Glomerular visceral epithelial cell (primary cell): Measurements from ENCODE around the gene RPL27A.
A peak's percentile ranks its signal among the peaks of the same experiment; 100 is the strongest.

Experiments
- DNase-seq: peaks from one replicate; pipeline ENCODE4 v3.0.0-alpha.2; 2016; ENCODE audit errors: extremely low spot score

Gene RPL27A

DNA sequence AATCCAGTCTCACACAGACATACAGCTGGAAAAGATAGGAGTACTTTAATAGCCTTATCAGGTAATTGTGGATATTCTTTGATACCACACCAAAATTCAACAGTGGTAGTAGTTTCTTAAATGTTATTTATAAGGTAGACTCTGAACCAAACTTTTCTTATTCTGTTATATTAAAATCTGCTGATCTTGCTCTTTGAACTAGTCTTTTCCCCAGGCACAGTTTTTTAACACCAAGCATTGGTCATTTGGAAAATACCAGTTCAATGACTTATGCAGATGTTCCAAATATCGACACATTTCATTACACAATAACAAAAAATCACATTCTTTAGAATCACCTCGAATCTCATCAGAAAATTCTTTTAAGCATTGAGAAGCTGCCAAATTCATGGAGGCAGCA, 7.7 kb upstream of the RPL27A start:
- no peak for DNase-seq

DNA sequence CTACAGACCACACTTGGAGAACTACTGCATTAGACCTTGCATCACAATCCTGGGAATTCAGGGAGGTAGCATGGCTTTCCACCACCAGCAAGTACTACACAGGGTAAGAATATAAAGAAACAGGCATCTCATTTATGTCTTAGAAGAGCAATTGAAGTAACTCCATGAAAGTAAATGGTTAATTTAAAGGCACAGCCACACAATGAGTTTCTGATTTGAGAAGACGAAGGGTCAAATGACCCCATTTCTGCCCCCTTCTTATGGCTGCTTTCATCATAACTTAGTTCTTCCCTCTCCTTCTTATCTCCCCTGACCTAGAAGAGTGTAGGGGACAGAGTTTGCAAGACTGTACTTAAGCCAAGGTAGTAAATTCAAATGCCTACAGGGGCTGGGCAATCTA, 6.1 kb upstream of the RPL27A start:
- DNase-seq, result no peak

DNA sequence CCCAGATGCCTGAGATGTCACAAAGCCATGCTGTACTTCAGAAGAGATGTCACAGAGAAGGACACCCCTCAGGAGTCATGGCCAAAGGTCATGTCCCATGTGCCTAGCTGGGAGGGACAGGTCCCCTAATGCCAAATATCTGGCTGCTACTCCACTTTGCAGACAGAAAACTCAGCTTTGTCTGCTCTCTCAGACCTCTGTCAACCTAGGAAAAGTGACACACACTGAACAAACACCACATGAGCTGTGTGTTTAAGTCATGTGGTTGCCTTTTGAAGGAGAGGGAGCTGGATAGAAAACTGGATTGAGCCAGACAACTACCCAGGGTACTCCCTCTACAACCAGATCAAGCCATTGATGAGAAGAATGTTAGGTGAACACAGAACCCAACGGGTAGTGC, 3.6 kb upstream of the RPL27A start:
- DNase-seq, result no peak

DNA sequence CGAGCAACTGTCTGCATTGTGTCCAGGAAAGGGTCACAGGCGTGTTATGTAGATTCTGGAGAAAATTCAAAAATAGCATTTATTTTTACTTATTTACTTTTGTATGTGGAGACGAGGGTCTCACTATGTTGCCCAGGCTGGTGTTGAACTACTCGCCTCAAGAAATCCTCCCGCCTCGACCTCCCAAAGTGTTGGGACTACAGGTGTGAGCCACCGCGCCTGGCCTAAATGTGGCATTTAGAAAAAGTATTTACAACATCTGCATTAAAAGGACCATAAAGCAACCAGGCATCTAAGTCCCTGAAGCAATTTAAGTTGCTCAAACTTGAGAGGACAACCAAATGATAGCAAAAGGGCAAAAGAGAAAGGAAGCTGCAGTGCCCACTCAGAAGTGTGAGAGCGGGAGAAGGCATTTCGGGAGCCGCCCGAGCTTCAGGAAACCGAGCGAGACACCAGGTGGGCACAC, 722 bp upstream of the RPL27A start:
- DNase-seq, result no peak

DNA sequence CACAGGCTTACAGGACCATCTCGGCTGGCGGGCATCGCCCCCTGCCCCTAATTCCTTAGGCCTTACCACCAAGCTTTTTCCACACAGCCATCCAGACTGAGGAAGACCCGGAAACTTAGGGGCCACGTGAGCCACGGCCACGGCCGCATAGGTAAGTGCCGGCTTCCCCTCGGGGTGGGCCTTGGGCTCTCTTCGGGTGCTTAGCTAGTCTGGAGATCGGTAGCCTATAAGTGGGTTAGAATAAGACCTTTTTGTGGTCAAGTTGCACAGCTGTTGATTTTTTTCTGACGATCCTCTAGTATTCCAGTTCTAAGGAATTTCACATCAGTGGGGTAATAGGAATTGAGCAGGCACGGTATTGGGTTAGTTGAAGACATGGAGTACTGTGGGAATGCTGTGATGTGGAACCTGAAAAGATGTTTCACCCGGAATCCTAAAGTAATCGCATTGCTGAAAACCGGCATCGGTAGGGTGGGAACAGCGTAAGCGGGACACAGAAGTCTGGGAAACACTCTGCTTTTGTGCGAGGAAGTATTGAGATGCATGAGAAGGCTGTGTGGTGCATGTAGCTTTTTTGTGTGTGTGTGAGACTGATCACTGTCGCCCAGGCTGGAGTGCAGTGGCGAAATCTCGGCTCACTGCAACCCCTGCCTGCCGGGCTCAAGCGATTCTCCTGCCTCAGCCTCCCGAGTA, 669 bp downstream of the RPL27A start:
- no peak for DNase-seq

DNA sequence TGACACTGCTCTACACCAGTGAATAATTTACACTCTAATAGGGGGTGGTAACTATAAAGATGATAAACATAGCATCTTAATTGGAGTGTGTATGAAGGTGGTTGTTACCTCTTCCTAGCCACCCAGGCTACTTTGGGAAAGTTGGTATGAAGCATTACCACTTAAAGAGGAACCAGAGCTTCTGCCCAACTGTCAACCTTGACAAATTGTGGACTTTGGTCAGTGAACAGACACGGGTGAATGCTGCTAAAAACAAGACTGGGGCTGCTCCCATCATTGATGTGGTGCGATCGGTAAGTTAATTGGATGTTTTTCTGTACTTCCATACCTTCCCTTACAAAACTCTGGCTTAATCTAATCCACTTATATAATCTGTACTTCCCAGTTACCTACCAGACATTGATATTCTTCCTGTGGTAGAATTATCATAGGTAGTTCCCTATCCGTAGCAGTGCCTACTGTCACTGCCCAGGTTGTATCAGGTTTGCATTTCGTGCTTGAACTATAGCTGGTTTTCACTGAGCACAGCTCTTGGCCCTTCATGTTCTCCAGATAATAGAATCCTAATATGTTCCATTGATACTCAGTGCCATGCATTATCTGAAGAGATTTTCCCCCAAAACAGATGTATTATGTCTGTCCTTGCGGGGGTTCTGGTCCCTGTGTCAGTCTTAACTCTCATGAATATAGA, 2.2 kb downstream of the RPL27A start:
- no peak for DNase-seq

DNA sequence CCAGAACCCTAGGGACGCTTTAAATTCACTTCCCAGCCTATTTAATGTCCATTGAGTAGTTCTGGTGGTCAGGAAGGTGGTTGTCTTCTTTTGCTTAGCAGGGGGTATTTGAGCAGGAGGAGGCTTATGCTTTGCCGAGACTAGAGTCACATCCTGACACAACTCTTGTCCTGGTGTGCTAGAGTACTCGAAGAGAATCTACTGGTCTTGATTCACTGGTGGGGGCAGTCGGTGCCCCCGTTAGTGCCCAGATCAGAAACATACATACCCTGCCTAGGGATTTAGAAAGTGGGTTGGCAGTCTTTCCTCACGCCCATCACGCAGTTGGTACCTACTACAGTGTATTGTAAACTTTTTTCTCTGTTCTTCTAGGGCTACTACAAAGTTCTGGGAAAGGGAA, 2.7 kb downstream of the RPL27A start:
- no peak for DNase-seq

DNA sequence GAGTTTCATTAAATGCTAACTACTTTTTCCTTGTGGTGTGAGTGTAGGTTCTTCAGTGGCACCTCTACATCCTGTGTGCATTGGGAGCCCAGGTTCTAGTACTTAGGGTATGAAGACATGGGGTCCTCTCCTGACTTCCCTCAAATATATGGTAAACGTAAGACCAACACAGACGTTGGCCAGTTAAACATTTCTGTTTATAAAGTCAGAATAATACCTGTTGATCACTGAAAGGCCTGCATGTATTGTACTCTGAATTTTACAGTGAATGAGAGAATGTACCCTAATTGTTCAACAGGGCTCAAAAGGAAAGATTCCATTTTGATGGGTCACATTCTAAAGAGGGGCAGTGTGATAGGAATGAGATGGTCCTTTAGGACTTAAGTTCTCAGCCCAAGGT, 3.2 kb downstream of the RPL27A start:
- DNase-seq, result no peak

DNA sequence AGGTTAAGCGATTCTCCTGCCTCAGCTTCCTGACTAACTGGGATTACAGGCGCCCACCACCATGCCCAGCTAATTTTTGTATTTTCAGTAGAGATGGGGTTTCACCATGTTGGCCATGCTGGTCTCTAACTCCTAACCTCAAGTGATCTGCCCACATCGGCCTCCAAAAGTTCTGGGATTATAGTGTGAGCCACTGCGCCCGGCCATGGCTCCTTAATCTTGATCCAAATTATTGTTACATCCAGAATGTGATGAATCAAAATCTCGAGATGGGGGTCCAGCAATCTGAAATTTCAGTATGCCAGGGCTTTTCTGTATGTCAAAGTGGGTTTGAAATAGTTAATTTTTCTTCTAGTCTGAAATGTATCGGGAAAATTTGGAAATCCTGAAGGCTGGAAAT, 3.7 kb downstream of the RPL27A start:
- DNase-seq, result no peak

DNA sequence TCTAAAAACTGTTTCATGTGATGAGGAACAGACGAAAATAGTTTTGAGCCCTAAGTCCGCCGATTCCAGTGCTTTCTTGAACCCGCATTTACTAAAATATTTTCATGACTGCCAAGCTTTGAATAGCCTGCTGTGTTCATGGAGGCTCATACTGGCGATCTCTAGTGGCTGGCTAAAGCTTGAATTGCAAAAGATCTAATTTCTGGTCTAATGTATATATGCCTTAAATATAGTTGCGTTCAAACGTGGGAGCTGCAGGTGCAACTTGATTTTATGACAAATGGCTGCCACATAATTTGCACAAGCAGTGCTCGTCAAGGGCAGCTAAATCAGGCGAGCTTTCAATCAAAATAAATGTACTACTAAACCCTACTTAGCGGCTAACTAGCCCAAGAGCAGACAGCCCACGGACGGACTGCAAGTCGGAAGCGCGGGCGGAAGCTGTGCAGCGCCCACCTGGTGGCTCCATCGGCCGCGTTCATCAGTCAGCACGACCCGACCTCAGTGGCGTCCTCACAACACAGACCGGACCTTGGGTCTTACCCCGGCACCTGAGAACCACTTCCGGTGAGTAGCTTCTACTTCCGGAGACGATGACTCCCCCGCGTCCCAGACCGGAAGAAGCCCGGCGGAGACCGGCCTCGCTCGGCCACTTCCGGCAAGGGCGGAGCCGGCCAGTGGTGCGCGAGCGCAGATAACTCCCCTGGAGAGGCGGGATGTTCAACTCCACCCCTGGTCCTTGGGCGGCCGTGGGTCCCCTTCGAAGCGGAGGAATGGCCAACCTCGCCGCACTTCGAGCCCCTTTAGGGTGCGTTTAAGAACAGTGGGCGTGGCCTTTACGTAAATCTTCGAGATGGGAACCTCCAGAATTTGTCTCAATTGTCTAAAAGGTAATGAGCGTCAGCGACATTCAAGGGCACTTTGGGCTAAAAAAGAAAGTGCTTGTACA, 6.1 kb downstream of the RPL27A start:
- DNase-seq, result peak; percentile 98

DNA sequence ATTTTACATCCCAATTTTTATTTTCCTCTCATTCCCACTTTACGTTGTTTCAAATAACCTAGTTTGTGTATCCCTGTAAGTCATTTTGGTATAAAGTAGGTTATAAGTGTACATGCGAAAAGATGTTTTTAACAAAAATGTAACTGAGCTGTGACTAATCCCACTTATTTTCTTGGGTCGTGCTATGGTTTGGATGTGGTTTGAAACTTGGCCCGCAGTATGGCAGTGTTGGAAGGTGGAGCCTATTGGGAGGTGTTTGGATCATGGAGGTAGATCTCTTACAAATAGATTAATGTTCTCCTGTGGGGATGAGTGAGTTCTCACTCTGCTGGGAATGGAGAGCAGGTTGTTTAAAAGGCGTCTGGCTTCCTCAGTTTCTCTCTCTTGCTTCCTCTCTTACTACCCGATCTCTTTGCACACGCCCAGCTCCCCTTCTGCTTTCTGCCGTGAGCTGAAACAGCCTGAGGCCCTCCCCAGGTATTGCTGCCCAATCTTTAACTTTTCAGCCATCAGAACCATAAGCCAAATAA, 7.2 kb downstream of the RPL27A start:
- no peak for DNase-seq

DNA sequence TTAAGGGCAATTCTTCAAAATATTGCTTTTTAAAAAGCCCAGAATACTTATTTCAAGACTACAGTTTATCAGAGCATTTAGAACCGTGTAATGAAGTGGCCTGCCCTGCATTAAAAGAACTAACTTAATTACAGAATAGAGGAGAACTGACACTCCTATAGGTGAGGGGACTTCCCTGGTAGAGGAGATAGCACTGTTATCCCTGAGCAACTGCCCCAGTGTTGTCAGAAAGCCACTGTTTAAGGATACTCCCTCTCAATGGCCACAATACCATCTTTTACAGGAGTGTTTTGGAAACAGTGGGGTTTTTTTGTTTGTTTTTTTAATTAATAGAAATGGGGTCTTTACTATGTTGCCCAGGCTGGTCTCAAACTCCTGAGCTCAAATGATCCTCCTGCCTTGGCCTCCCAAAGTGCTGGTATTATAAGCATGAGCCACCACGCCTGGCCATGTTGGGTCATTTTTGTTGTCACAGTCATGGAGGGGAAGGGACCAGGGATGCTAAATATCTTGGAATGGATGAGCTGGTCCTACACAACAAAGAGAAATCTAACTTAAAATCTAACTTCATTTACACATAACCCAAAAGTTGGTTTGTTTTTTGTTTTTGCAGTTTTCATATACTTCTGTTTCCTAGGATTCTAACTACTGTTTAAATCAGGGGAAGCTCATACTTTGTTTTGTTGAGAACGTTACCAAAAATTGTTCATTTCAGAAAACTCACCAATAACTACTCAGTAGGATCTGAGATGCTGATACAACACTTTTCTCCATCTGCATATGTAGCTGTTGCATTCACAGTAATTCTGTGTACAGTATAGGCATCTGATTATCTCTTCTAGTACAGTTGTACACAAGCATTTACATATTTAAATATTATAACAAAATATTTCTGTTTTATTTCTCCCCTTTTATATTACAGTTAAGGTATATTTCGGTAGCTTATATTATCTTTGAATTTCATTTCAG, 8.1 kb downstream of the RPL27A start:
- DNase-seq, result no peak

DNA sequence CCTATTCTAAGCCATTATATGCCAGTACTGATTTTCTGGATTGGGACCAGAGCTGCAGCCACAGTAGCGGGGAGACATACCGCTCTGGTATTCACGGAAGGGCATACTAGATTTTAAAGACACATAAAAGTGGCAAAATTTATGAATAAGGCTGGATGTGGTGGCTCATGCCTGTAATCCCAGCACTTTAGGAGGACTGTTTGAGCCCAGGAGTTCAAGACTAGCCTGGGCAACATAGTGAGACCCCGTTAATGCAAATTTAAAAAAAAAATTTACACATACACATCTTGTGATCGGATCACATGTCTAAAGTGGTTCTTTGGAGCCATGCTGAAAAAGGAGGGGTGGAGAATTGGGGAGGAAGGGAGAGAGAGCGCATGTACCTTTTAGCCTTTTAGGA, 9.0 kb downstream of the RPL27A start:
- no peak for DNase-seq

DNA sequence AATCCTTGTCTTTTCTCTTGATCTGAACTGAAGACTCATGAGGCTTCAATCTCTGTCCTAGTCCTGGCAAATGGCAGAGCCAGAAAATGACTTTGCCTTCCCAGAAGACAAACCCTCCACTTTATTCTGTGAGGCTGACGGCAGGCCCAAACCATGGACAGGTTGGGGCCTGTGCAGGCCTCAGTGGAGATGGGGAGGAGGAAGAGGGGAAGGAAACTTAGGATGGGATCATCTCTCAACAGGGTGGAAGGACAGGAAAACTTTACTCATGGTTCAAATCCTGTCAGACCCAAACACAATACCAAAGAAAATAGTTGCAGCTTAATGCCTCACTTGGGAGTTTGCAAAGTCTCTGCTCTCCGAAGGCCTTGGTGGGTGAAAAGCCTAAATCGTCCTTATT, 9.8 kb downstream of the RPL27A start:
- no peak for DNase-seq

DNA sequence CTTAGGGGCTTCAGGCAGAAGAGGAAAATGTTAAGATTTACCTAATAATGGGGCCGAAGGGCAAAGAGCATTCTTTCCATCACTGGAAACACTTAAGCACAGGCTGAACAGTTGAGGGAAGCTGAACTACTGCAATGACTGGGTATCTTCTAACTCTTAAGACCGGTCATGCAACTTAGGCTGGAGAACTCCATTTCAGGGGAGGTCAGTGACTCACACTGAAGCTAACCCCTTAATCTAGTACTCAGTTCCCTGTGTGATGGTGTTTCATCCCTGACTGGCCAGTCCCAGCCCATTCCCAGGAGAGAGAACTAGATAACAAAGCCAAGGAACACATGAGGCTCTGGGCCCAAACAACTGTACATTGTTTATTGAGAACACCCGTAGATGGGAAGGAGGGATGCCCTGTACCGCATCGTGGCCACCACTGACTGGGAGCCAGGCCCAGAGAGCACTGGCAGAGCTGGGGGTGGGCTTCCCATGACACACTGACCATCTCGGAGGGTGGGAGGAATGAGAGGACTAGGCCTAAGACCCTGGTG, 10.5 kb downstream of the RPL27A start:
- no peak for DNase-seq

DNA sequence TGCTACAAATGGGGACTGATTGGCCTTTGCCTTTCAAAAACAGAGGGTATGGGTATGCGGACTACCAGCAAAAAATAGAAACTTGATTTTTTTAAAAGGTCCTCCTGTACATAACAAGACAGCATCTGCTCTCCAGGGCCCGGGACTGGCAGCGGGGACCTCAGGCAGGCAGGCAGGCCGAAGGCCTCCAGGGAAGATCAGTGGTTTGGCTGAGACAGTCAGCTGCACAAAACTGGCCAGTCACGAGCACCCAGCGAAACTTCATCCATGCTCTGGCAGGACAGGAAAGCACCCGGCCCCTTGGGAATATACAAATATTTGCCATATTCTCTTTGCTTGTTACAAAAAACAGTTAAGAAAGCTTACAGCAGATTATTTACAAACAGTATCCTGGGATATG, 11.0 kb downstream of the RPL27A start:
- DNase-seq, result no peak

DNA sequence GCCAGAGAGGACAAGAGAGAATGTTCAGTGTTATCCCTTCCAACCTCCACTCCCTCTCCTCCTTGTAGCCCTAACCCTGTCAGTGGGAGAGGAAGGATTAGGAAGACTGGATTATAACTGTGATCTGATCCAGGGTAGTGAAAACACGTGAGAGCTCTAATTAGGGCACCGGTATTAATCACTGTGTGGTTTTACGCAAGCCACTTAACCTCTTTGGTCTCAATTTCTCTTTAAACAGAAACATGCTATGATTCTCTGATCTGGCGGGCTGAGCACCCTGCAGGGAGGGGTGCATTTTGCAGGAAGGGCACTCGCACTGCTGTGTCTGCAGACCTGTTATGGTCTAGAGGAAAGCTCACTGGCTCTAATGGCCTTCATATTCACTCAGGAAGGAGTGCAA, 11.5 kb downstream of the RPL27A start:
- no peak for DNase-seq

DNA sequence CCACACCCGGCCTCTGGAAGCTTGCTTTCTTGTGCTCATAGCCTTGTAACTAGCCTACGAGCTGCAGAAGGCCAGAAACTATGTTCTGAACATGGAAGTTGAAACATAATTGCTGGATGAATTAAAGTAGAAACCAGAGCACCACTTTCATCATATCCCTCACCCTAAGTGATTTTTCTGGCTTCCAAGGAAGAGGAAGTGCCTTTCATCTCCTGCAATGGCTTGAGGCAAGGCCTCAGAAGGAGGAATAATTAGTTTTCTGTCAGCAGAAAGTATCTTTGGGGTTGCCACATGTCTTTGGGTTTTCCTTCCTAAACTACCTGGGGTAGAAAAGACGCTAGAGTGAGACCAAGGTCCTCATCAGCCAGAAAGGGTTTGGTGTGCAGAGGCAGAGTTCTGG, 14.5 kb downstream of the RPL27A start:
- no peak for DNase-seq

DNA sequence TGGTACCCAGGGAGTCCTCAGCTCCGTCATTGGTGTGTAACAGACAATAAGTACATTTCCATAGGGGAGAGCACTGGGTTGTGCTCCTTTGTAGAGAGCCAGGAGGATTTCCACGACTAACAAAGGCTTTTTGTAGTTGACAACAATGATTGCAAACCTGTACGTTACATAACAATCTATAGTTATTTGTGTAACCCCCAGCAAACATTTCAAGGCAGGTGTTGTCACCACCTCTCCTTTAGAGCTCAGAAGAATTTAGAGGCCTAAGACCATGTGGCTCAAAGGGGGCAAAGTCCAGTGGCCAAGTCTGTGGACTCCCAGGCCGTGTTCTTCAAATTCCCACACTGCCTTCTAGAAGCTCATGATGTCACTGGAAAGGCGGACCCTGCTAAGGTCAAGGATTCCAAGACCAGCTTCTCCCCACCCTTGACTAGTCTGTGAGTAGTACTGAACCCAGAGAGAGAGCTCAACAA, 15.8 kb downstream of the RPL27A start:
- no peak for DNase-seq

DNA sequence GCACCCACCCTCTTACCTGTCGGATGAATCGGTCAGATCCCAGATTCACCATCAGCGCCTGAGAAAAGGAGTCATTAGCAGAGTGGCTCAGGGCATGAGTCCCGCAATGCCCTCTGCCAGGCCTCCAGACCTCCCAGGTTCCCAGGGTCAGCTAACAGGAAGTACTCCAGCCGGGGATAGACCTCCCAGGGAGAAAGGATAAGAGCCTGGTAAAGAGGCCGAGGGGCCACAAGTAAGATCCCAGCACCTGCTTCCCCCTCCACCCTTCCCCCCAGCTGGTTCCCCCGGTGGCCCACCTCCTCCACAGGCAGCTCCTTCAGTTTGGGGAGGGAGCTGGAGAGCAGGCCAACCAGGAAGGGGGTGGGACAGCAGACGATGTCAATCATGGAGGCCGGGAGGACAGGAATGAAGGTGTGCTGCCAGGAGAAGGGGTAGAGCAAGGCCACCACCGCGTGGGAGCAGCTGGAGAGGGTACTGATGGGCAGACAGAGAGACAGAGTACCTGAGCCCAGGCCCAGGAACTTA, 16.4 kb downstream of the RPL27A start:
- peak; percentile 33 for DNase-seq
